D721Med (cell line): ENCODE data around the gene WASHC1.
"Not testable (repeated sequence)": the region's sequence is repeated elsewhere in the genome, so short reads cannot be mapped to it uniquely, and the experiment has no call there.

Experiments used
- DNase-seq: peaks from one replicate; pipeline ENCODE4 v3.0.0; 2011; ENCODE audit warnings: low spot score; ENCODE audit not compliant: insufficient read length
- FAIRE-seq: peaks from 2 replicates; lab custom pipeline; 2011; peaks lifted over from hg19 to GRCh38; lab: Jason Lieb, UNC

The WASHC1 gene, protein sequence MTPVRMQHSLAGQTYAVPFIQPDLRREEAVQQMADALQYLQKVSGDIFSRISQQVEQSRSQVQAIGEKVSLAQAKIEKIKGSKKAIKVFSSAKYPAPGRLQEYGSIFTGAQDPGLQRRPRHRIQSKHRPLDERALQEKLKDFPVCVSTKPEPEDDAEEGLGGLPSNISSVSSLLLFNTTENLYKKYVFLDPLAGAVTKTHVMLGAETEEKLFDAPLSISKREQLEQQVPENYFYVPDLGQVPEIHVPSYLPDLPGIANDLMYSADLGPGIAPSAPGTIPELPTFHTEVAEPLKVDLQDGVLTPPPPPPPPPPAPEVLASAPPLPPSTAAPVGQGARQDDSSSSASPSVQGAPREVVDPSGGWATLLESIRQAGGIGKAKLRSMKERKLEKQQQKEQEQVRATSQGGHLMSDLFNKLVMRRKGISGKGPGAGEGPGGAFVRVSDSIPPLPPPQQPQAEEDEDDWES

GRCh38 chr9:29356-29755 lies at the start of gene WASHC1:
WASHC1 (minus strand) TSS chr9:29456; CDS start chr9:24999, 4,457 bp downstream.
- FAIRE-seq, DNase-seq: not testable (repeated sequence)

DNA sequence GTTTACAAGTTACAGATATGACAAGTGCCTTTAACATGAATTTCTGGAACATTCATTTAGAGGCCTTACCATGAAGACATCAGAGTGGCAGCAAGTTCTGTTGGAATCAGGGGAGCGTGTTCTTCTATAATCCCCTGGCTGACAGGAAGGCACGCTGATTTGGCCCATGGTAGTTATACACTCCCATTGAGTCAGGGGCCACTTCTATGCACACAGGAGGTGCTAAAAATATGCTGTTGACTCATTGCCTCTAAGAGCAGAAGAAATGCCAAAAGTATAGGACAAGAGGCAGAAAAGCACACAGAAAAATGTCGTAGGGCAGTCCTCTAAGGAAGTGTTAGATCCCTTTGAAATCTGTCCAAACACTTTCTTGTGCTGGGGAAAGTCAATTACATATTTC lies 49.1 kb upstream of the WASHC1 start:
- not testable (repeated sequence) for FAIRE-seq, DNase-seq

DNA sequence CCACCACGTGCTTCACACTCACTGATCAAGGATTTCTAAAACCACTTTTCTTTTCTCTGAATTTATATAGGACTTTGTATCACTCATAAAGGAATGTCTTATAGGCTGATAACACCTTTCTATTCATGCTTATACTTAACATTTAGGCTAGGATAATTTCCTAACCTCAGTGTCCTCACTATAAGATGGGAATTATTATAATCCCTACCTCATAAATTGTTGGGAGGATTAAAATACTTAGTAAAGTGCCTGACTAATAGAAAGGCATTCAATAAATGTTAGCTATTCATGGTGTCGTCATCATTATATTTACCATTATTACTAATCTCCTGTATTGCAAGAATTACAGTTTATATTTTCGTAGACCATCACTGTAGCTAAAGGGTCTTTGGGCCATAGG lies 47.1 kb upstream of the WASHC1 start:
- DNase-seq, FAIRE-seq: not testable (repeated sequence)

DNA sequence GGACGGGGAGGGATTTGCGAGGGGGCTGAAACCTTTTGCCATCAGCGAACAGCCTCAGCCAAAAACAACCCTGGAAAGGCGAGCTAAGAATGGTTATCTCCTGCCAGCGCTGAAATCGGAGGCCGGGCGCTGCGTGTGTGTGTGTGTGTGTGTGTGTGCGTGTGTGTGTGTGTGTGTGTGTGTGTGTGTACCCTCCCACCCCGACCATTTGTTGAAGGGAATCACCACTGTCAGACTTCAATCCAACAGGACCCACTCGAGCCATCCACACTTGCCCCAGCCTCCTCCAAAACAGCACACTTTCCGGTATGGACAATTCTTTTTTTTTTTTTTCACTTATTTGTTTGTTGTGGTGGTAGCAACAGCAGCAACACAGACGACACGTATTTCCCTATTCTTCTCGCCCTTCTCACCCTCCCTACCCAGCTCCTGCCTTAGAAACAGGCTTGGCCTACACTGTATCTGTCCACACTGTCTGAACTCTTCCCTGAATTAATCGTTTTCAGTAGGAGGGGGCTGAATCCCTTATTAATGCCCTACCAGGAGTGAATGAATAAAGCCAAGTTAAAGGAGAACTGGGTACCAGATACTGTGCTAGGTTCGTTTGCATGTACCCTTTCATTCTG lies 44.8 kb upstream of the WASHC1 start:
- not testable (repeated sequence) for DNase-seq, FAIRE-seq

DNA sequence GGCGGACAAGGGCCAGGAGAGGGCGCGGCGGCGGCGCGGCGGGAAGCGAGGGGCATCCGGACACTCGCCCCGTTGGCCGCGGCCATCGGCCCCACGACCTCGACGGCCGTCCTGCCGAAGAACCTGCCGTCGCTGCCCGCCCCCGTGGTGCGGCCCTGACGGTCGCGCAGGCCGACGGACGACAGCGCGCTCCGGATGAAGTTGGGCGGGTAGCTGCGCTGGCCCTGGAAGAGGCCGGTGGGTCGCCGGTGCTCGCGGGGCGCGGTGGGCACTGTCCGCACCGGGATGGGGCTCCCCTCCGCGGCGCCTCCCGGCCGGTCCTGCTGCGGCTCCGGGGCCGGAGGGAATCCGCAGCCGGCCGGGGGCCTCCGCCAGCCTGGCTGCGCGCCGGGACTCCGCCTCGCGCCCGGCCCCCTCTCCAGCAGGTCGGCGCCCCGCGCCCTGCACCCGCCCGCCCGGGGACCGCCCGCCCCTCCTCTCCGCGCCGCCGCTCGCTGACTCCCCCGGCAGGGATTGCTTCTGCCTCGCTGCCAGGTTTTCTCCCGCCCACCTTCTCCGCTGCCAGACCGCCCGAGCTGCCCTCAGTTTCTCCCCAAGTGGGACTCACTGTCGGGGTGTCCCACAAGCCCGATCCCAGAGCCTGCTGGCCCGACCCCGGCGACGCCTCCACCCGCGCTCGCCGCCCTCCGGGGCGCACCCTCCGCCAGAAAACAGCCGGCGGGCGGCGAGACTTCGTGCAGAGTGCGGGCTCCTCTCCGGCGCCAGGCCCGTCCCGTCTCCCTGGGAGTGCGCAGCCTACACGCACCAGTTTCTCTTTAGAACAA lies 44.0 kb upstream of the WASHC1 start:
- FAIRE-seq, DNase-seq: not testable (repeated sequence)

DNA sequence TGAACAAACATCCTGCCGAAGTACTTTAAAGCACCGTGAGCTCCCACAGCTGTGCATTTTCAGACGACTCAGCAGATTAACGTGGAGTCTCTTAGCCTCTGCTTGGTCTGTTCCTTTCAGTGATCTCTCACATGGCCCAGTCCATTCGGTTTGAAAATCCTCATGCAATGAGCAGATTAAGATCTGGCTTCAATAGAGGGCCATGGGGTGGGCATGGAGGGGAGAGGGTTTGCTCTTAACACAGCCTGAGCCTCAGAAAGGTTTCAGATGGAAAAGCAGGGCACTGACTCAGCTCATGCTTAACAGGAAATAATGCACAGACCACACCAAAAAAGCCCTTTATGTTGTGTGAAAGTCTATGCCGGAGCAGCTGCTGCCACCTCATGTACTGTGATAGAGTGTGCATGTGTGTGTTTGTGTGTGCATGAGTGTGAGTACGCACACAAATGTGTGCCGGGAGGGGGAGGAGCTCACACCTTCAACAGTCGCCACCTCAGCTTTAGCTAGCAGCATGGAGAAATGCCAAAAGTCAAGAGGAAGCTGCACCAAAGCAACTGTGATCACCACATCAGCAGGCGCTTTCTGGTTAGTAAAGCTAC lies 33.9 kb upstream of the WASHC1 start:
- DNase-seq, FAIRE-seq: not testable (repeated sequence)

GRCh38 chr9:52678-53077 lies 23.4 kb upstream of the WASHC1 start:
- FAIRE-seq, DNase-seq: not testable (repeated sequence)

DNA sequence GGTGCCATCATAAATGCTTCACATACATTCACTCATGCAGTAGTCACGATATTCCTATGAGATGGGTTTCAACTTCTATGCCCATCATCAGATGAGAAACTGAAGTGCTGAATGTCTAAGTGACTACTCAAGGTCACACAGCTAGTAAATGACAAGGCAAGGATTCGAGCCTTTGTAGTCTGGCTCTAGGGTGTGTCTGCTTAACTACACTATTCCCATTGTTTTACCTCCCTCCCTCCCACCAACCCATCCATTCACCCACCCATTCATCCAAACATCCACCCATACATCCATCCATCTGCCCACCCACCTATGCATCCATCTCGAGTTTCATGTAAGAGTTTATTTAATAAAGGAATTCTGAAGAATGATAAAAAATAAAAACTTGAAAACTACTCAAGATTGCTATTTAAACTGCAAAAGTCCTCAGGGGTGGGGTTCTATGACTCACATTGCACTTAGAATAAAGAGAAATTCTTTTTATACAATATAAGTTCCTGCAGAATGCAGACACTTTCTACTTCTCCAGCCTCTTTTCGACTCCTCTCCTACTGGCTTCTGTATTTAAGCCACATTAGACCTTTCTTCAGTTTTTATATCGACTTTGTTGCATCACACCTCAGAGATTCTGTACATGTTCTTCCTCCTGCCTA lies 19.1 kb upstream of the WASHC1 start:
- not testable (repeated sequence) for FAIRE-seq, DNase-seq

- not testable (repeated sequence) for DNase-seq, FAIRE-seq
Observed at GRCh38 chr9:46639-47271, 17.5 kb upstream of the WASHC1 start.

DNA sequence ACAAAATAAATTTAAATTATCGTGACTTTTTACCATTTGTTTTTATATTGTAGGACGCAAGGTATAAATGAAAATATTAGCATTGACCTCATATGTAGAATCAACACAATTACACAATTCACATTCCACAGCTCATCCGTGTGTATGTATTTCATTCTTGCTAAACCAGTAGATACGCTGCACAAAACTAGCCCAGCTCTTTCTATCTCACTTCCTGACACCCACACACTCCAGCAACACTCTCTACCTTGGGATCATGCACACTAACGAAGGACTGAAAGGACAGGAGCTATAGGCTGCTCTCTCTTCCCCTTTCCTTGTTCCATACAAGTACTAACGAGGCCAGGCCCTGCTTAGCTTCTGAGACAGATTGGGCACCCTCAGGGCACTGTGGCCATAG lies 16.9 kb upstream of the WASHC1 start:
- not testable (repeated sequence) for FAIRE-seq, DNase-seq

- not testable (repeated sequence) for FAIRE-seq, DNase-seq
Observed at GRCh38 chr9:45180-45878, 16.1 kb upstream of the WASHC1 start.

- DNase-seq = not testable (repeated sequence)
Observed at GRCh38 chr9:44416-44815, 15.2 kb upstream of the WASHC1 start.

DNA sequence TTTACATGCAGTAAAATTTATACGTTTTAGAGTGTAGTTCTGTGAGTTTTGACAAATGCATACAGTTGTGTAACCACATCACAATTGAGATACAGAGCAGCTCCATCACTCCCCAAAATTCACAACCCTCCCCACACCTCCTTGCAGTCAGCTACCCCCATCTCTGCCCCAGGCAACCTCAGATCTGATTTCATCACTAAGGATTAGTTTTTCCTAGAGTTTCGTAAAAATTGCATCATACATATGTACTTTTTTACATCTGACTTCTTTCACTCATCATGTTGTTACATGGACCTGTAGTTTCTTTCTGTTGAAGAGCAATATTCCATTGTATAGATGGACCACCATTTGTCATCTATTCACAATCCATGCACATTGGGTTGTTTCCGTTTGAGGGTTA lies 14.4 kb upstream of the WASHC1 start:
- not testable (repeated sequence) for DNase-seq, FAIRE-seq

More at GRCh38 chr9:44416-44815, 15.2 kb upstream of the WASHC1 start:
- not testable (repeated sequence) for FAIRE-seq

DNA sequence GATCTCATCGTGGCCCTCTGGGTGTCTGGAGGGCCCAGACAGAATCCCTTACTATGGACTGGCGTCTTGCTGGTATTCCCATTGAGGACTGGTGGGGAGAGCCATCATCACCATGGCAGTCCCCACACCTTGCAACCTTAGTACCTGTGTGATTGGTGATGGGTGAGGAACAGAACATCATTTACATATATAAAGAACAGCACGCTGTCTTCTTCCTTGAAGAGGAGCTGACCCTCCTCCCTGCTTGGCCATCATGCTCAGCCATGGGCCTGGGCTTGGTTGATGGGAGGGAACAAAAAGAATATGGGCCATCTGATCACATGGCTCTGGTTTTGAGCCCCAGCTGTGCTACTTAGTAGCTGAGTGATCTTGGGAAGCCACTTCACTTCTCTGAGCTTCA lies 13.9 kb upstream of the WASHC1 start:
- DNase-seq, FAIRE-seq: not testable (repeated sequence)

DNA sequence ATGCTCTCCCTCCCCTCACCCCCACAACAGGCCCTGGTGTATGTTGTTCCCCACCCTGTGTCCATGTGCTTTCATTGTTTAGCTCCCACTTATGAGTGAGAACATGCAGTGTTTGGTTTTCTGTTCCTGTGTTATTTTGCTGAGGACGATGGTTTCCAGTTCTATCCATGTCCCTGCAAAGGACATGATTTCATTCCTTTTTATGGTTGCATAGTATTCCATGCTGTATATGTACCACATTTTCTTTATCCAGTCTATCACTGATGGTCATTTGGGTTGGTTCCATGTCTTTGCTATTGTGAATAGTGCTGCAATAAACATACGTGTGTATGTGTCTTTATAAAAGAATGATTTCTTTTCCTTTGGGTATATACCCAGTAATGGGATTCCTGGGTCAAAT lies 12.6 kb upstream of the WASHC1 start:
- FAIRE-seq, DNase-seq: not testable (repeated sequence)

GRCh38 chr9:41261-41676 lies 12.0 kb upstream of the WASHC1 start:
- not testable (repeated sequence) for FAIRE-seq, DNase-seq

DNA sequence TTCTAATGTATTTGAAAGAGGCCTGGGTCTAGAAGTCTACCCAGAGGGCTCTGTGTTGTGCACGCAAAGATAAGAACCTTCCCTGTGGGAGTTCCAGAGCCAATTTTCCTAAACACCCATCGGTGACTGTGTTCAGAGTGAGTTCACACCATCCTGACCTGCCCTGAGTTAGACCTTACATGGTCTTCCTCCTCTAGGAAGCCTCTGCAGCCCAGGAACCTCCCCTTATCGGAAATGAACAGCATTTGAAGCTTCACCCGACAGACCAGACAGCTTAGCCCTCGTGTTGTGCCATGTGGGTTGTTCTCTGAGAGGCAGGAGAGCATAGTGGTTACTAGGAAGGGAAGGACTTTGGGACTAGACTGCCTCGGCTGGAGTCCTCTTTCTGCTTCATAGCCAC lies 3.1 kb upstream of the WASHC1 start:
- not testable (repeated sequence) for FAIRE-seq

DNA sequence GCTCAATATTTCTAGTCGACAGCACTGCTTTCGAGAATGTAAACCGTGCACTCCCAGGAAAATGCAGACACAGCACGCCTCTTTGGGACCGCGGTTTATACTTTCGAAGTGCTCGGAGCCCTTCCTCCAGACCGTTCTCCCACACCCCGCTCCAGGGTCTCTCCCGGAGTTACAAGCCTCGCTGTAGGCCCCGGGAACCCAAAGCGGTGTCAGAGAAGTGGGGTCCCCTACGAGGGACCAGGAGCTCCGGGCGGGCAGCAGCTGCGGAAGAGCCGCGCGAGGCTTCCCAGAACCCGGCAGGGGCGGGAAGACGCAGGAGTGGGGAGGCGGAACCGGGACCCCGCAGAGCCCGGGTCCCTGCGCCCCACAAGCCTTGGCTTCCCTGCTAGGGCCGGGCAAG lies 481 bp downstream of the WASHC1 start:
- DNase-seq, FAIRE-seq: not testable (repeated sequence)

More for the DNA sequence above, 3.1 kb upstream of the WASHC1 start:
- not testable (repeated sequence) for DNase-seq
